Measurements from ENCODE around the gene SLC6A6.
"Not testable (repeated sequence)": the region's sequence is repeated elsewhere in the genome, so short reads cannot be mapped to it uniquely, and the experiment has no call there.

Gene SLC6A6

DNA sequence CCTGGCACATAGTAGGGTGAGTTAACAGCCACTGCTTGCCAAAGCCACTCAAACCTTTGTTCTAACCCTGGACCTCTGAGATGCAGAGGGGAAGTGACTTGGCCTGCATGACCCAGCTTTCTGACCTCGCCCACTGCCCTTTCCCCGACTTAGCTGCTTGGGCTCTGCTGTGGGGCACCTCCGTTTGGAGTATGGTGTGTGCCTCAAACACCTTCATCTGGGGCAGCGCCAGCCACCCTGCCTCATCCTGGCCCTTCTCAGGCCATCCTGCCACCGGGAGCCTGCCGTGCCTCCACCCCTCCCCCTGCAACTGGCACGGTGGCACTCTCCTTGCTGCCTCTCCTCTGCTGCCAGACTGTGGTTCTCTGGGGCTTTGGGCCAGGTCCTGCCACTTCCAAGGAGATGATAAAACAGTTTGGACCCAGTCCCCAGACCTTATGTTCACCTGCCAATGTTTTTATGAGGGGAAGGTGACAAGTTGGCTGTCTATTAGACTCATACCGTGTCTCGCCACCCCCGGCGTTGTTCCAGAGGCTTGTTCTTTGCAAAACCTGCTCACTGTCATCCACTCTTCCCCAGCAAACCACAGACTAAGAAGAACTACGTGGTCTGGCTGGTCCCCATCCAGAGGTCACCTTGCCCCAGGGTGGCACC lies 32.2 kb downstream of the SLC6A6 start:
- DNase-seq (ENCODE audit: low read depth in 2 of 2), result no peak

DNA sequence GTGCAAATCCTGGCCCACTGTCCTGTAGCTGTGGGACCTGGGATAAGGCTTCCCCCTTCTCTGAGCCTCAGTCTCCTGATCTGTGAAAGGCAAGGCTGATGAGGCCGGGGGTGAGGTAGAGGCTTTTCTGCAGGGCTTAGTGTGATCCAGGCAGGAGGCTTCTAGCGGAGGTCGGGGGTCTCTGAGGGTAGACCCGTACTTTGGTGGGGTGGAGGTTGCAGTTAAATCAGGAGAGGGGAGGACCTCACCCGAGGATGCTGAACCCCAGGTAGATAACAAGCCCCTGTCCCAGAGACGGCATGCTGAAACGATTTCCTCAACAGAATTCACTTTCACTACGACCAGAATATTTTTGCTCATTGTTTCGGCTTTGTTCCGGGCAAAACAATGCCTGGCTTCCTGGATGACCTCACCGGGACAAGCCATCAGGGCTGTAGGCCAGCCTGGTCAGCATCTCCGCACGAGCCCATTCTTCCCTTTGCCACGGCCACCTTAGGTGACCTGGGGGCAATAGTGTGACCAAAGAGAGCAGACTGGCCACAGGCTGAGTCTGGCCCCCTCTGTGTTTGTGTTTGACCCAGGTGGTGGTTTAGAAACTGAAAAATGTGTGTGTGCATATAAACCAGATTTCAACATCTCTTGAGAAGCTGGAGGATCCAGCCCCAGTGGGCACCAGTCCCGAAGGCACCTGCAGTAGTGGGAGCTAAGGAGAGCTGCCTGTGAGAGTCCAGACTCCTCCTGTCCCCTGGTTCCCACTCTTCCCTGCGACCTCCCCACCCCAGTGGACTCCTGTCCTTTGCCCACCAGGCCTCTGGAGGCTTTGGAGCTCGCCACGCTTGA lies 33.0 kb downstream of the SLC6A6 start:
- no peak for DNase-seq (ENCODE audit: low read depth in 2 of 2)

DNA sequence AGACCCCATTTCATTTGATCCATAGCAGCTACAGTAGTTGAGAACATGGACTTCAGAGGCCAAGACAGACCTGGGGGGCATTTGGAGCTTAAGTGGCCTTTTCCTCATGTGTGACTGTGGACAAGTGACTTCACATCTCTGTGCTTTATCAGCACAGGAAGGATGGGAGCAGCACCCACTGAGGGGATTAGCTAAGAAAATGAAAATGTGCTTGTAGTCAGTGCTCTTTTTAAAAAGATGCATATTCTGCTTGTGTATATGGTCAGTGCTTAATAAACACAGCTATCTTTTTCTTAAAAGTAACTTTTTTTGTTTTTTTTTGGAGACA lies 34.5 kb downstream of the SLC6A6 start:
- no peak for DNase-seq (ENCODE audit: low read depth in 2 of 2)

DNA sequence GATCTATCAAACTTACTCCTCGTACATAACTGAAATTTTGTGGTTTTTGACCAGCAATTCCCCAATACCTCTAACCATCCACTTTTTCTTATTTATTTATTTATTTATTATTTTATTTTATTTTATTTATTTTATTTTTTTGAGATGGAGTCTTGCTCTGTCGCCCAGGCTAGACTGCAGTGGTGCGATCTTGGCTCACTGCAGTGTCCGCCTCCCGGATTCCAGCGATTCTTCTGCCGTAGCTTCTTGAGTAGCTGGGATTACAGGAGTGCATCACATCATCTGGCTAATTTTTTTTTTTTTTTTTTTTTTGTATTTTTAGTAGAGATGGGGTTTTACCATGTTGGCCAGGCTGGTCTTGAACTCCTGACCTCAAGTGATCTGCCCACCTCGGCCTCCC lies 35.3 kb downstream of the SLC6A6 start:
- not testable (repeated sequence) for DNase-seq (ENCODE audit: low read depth in 2 of 2)

DNA sequence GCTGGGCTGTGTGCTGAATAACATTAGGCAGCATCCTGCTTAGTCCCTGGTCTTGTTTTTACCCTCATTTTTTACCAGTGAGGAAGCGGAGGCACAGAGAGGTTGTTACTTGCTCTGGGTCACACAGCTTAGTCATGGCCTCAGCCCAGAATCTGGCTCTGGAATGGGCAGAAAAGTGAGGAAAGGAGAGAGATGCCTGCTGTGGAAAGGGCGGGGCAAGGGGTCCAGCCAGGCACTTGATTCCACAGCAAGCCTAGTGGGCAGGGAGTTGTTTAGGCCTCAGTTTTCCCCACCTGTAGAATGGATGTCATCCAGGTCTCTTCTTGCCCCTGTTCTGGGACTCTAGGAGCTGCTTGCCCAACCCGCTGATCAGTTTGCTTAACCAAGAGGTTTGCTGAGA lies 35.9 kb downstream of the SLC6A6 start:
- no peak for DNase-seq (ENCODE audit: low read depth in 2 of 2)

DNA sequence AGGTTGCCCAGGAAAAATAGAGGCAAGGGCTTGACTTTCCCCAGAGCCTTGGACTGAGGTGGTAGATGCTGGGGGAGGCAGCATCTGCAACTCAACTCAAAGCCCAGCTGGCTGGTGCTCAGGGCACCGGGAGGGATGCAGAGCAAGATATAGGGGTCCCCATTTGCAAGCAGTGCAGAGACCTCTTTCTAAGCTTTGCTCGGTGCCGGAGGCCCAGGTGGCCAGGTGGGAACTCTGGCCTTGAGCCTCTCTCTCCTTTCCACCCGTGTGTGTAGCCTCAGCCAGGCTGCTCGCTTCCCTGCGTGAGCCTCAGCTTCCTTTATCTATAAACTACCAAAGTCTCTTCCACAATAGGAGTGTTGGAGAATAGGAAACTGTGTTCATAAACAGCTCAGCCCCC lies 36.5 kb downstream of the SLC6A6 start:
- DNase-seq (ENCODE audit: low read depth in 2 of 2), result no peak

DNA sequence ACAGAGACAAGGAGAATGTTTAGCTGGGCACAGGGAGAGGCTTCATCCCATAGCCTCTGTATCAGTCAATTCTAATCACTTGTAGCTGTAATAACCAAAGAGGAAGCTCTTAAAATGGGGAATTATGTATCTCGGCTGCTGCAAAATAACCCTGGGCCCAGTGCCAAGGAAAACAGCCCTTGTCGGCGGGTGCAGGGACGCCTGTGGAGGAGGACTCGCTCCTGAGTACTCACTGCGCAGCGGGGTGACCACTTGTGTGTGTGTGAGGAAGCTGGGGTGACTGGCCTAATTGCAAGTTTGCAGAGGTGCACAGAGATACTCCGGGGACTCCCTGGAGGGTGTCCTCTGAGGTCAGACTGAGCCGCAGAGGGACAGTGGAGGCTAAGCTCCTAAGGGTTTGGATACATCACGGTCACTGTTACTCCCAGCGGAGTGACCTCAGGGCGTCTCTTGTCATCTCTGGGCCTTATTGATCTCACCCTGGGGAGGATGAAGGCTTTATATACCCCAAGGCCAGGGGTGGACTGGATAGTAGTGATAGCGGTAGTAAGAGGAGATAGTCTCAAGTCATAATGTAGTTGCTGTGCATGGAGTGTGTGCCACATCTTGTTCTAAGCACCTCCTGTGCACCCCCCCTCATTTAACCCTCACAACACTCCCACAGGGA lies 37.2 kb downstream of the SLC6A6 start:
- DNase-seq (ENCODE audit: low read depth in 2 of 2), result no peak

DNA sequence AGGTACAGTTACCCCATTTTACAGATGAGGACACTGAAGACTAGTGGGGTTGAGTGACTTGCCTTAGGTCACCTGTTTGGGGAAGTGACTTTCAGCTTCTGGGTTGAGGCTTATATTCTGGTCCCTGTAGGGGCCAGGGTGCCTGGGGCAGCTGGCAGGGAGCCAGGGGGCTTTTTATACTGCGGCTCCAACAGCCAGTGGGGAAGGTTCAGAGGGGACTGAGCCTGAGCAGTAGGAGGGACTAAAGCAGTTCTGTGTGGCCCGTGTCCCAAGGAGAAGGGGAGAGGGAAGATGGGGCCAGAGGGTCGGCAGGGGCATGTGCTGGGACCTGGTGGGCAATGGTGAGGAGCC lies 37.7 kb downstream of the SLC6A6 start:
- DNase-seq (ENCODE audit: low read depth in 2 of 2), result no peak

DNA sequence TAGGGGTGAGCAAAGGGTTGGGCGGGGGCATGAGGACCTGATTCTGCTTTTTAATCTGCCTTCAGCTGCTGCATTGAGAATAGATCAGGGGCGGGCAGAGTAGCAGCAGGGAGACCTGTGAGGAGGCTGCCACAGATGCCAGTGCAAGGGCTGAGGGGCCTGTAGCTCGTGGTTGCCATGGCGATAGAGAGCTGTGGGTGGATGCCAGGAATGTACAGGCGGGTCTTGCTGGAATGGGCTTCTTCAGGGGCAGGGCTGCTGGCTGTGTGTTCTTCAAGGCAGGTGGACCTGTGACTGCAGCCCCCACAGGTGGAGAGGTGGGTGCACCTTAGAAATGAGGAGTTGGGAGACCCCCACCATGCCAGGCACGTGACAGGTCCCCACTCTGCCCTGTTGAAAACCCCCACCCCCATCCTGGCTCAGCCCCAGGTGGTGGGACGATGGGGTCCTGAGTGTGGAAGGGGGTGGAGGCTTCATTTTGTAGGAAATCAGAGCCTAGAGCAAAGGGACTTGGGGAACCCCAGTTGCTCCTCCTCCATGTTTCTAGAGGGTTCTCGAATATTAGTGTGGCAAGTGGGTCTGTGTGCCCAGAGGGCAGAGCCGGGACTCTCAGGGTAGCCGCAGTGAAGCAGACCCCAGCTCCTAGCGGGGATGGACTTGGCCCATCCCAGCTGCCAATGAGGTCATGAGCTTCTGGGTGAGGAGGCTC lies 38.3 kb downstream of the SLC6A6 start:
- DNase-seq (ENCODE audit: low read depth in 2 of 2), result no peak

DNA sequence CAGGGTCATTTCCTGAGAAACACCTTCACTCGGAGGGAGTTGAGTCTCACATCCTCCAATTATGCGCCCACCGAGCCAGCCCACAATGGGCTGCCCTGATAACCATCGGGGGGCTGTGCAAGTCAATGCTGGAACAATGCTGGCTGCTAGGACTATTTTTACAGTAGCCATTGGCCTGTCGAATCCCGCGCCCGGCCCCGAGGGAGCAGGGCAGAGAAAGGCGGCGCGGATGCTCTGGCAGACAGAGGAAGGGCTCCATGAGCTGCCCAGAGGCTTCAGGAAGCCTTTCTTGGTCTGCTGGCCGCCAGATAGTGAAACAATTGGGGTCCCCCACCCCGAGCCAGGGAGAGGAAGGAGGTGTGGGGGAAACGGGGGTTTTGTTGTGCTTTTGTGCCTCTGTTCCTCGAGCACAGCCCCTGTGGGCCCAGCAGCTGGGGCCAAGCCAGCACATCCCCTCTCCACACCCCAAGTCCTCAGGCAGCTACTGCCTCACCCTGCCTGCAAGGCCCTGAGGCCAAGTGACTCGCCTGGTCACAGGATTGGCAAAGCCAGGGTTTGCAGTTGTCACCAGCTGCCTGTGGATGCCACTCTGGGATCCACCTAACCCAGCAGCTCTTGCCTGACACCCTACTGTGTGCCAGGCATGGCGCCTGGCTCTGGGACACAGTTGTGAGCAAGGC lies 39.0 kb downstream of the SLC6A6 start:
- no peak for DNase-seq (ENCODE audit: low read depth in 2 of 2)

DNA sequence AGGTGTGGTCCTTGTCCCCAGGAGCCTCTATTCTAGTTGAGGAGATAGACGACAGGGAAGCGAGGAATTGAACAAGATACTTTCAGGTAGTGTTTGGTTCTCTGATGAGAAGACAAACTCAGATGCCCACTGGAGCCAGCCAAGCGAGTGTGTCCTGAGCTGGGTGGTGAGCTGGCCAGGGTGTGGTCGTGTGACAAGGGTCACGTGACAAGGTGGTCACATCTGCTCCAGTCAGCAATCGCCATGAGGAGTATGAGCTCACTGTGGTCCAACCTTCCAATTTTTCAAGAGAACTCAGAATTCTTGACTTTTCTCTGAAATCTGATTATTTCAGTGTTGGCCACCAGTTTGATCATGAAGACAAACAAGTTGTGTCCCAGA lies 39.5 kb downstream of the SLC6A6 start:
- no peak for DNase-seq (ENCODE audit: low read depth in 2 of 2)

DNA sequence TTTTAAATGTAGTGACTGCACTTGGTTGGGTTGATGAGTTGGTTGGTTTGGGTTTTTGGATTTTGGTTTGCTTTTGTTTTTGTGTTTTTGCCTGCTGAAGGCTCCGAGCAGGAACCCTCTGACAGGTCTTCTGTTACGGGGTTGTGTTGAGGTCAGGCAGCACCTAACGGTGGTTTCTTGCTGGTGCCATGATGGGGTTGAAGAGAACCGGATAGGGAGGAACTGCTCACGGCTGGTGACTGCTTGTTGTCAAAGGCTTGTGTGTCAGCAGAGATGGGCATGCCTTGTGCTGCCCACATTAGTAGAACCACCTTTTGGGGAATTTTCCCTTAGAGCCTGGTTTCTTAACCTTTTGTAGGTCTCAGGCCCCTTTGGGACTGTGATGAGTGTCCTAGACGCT lies 42.0 kb downstream of the SLC6A6 start:
- DNase-seq (ENCODE audit: low read depth in 2 of 2), result no peak

DNA sequence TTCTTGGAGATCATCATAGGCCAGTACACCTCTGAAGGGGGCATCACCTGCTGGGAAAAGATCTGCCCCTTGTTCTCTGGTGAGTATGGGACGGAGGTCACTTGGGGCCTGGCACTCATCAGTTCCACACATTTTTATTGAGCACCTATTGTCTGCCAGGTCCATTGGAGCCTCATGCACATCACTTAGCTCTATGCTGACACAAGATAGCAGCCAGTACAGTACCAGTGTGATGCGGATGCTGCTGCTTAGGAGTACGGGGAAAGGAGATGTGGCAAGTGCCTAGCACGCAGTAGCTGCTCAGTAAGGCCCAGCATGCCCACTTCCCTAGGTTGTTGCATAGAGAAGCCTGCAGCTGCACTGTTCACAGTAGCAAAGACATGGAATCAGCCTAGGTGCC lies 43.4 kb downstream of the SLC6A6 start:
- DNase-seq (ENCODE audit: low read depth in 2 of 2), result no peak

DNA sequence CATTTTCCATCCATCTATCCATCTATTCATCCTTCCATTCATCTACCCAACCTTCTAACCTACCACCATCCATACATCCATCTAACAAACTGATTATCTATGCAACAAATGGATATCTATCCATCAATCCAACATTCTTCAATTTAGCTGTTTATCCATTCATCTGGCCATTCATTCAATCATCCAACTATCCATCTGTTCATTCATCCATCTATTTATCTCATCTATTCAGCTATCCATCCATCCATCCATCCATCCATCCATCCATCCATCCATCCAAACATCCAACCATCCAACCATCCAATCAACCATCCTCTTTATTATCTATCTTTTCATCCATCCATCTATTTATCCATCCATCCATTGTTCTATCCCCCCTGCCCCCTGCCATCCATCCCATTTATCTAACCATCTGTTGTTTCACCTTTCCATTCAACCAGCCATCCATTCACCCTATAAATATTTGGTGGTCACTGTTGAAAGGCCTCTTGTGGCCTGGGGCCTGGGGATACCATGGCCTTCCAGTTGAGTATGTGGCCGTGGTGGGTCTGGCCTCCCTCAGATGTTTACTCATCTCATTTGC lies 44.7 kb downstream of the SLC6A6 start:
- no peak for DNase-seq (ENCODE audit: low read depth in 2 of 2)

DNA sequence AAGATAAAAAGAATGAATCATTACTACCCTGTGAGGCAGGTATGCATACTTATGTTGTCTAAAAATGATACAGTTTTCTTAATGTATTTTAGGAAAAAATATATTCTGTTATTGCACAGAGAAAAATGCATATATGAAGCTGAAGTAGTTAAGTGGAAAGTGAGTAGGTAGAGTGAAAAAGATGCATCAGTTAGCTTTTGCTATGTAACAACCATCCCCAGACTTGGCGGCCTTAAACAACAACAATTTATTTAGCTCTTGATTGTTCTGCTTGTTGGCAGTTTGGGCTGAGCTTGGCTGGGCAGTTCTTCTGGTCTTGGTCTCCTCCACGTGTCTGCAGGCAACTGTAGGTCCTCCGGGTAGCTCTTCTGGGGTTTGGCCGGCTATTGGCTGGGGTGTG lies 45.7 kb downstream of the SLC6A6 start:
- DNase-seq (ENCODE audit: low read depth in 2 of 2), result no peak

DNA sequence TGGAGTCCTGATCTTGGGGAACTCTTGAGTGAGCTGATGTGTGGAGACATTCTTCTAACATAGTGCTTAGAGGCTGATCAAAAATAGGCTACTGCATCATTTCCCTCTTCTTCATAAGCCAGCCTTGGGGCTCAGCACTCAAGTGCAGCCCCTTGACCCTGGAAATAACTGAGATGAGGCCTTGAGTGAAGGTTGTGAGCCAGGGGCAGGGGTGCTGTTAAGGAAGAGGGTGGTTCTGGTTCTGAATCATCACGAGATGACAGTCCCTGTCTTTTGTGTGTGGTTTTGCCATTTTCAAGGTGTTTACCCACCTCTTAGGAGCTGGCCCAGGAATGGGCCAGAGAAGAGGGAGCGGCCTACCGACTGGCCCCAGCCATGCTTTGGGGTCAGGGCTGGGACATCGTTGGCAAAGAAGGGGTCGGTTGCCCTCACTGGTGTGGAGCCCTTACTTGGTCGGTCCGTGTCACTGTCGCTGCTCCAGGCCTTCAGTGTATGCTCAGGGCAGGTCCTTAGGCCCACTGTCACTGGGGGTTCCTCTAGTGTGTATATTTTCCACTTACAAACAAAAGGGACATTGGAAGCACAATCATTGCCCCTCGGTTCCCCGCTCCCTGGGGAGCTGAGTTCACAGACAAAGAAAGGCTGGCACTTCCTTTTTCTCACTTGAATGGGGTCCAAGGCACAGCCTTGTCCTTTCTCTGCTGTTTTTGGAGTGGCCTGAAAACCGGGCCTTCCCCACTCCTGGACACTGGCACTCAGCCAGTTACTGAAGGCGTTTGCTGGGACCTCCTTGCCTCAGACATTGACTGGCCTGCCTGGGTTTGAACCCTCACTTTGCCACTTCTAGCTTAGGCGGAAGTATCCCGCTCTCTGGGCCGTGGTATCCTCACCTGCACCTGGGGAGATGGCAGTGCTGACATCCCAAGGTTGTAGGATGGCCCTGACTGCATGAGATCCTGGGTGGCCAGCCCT lies 46.6 kb downstream of the SLC6A6 start:
- no peak for DNase-seq (ENCODE audit: low read depth in 2 of 2)

DNA sequence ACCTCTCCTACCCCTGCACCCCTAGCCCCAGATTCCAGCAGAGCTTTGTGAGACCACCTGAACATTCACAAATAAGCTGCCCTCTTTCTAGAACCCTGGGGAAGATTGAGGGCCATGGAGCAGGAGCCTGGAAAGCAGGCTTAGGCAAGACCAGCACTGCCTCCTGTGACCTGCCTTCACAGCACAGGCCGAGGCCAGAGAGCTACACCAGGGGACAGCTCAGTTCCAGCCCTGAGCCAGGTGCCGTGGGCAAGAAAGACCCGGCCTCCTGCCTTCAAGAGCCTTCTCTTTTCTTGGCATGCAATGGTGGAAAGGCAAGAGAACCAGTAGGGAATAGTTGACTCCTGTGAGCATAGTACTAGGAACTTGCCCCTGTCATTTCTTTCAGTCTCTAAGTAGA lies 48.1 kb downstream of the SLC6A6 start:
- no peak for DNase-seq (ENCODE audit: low read depth in 2 of 2)

DNA sequence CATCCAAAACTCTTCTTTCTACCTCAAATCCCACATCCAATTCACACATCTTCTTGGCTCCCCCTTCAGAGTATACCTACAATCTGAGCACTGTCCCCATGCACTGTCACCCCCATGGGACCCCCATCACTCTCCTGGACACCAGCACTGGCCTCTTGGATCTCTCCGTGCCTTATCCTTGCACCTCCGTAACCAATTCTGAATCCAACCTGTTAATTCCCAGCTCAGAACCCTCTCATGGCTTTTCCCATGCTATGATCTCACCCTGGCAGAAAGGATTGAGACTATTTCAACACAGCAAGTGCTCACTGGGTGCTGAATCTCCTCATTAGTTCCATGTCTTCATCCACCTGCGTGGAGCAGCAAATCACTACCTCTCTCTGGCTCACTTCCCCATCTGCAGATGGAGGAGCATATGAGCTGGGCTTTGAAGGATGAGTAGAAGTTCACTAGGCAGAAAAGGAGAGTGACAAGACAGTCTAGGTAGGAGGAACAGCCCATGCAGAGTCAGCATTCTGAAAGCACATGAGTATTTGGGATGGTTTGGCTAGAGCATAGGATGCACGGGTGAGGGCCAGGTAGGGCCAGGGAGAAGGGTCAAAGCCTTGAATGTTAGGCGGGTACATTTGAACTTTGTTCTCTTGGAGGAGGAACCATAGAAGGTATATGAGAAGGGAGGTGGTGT lies 48.7 kb downstream of the SLC6A6 start:
- DNase-seq (ENCODE audit: low read depth in 2 of 2), result no peak

DNA sequence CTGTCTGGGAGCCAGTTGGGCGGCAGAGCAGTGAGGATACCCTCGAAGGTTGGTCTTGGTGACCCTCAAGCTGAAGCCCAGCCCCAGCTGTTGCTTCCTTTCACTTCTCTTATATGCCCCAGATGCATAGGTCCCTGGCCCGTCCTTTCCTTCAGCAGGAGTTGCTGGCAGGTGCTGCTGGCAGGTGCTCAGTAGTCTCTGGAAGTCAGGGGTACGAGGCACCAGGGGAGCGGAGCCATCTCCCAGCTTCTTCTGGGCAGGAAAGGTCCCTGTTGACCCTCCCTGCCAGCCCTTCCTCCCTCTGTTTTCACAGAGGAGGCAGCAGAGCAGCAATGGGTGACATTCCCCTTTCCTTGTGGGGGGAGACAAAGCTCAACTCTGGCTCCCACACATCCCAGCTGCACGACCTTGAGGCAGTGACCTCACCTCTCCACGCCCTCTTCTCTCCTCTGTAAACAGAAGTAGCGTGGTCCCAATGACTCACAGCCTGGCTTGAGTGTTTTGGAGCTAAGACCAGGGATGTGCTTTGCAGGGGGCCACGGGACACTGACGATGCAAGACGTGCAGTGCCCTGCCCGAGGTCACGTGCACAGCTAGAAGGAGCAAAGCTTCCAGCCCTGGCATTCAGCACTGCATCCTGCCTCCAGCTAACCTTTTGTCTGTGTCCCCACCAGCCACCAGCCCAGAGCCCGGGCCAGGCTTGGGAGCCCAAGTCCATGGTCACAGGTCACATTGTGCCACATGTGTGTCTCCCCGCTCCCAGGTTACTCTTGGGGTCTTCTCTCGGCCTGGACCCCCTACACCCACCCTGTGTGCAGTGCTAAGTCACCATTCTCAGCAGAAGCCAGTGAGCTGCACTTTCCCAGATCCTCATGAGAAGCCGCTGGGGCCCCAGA lies 49.7 kb downstream of the SLC6A6 start:
- DNase-seq (ENCODE audit: low read depth in 2 of 2), result no peak
